Activated CD8-positive, alpha-beta memory T cell treated with anti-CD3 and anti-CD28 coated beads, Interleukin-2, amount 50 U/mL, for 4 hours (primary cell): ENCODE measurements around the gene POU6F2.

Source experiments
- DNase-seq: peaks from one replicate; pipeline ENCODE4 v3.0.0-alpha.2; 2020

The POU6F2 gene

DNA sequence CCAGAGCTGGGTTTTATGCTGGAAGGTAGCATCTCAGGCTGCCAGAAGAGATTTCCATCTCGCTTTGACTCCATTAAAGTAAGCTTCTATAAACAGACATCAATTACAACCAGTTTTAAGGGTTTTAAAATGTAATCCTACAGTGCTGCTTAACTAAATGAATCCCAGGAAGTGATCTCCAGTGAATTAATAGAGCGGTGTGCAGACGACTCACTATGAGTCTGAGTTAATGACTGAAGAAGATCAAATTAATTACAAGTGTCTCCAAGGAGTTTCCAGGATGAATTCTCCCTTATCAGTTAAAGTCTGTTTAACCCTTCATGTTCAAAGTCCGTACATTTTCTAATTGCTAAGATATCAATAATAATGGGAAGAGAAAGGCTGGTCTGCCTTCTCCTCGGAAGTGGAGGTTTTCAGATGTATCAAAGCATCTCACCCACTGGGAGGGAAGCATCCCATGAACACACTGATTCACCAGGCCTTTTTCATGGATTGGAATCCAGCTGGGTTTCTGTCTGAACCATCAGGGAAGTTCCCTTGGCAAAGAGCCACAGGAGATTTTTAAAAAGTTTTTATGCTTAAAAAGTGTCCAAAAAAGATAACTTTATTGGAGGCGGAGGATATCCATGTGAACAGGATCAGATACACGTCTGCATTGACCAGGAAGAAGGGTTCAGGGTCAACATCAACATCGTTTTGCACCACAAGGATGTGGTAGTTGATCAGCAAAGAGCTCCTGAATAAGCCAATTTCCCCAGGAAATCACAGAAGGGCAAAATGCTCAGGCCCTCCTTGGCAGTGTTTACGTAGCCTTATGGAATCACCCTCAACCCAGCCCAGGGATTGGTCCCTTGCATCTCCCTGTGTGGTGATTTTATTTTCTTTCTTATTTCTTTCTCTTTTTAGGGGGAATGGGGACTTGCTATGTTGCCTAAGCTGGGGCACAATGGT is 288.2 kb downstream of the POU6F2 start:
- no peak for DNase-seq

DNA sequence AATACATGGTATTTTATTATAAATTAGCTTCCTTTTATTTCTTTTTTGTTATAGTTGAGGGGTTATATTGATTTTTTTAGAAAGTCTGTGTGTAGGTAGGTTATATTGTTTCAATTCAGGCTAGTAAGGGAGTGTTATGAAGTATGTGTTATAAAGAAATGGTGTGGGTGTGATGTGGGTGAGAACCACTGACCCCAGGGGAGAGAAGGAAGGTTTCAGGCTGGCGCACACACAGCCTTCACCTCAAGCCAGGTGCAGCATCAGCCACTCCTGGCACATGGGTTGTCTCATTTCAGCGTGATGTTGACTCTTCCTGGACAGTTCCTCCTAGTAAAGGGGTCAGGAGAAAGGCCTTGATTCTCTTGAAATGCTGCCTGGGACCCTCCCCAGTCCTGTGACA is 291.3 kb downstream of the POU6F2 start:
- no peak for DNase-seq

DNA sequence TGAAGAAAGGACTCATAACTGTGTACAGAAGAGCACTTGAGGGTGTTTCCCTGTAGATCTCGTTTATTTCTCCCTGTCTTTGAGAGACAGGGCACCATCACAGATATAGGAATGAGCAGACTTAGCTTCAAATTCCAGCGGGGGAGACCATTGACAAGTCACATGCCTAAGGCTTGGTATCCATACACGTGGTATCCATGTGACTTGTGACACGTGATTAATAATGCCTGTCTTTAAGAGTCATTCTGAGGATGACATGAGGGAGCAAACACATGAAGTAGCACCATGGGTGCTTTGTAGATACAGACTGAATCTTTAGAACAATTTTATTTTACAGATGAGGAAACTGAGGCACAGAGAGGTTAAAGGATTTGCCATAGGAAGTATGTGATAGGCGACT is 292.3 kb downstream of the POU6F2 start:
- DNase-seq, result no peak

DNA sequence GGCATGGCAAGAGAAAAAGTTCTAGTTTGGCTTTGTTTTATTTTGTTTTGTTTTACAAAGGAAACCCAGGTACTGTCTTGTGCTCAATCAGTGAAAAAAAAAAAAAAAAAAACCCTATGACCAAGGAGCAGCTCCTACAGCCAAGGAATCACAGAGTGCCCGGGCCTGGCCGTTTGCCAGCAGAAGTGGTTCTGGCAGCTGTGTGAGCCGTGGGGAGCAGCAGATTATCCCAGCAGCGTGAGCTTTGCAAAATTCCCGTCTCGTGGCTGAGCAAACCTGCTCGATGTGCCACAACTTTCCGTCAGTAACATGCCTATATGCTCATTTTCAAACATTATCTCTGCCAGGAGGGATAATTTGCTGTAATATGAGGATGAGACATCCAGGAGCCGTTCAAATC is 293.7 kb downstream of the POU6F2 start:
- DNase-seq, result no peak

DNA sequence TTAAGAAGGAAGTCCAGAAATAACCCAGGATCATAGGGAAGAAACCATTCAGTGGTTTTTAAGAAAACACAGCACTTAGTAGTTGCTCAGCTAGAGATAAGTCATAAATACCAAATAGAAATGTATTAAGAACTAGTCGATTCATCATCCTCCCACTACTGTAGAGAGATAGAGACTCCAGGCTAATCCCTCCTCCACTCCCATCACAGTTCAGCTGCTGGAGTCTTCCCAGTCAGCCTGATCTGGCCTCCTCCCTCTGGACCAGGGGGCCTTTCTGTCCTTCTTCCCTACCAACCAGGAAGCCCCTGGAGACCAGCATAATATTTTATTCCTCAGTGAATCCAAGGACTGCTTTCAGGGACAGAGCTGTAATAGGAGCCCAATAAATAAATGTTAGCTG is 294.4 kb downstream of the POU6F2 start:
- DNase-seq, result no peak

DNA sequence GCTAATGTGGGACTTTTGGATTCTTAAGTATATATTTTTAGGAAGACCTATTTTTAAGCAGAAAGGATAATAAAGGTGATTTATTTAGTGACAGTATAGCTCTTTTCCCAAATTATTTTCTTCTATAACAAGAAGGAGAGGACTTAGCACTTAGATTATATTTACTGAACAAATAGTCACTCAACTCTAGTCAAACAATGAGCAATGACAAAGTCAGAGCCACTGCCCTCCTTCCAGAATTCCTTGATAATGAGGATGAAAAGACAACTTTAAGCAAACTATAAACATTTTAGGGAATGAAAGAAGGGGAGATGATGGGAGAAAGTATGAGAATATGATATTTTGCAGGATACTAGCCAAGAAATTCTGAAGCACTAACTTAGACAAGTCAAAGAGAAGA is 295.0 kb downstream of the POU6F2 start:
- no peak for DNase-seq

DNA sequence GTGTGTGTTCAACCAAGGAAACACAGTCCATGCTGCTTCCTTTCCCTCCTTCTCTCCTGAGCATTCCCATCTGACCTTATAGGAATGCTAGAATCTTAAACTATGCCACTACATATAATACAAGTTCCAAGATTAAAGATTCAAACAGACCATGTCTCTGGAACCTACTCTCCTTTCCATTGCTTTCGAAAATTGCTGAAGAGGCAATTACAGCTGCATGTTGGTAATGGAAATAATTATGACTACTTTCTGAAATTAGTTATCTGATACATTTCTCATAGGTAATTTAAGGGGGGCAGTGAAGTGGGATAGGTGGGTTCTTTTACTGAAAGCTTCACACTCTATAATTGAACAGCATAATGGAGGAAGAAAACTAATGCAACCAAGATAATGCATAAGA is 302.6 kb downstream of the POU6F2 start:
- DNase-seq, result no peak

DNA sequence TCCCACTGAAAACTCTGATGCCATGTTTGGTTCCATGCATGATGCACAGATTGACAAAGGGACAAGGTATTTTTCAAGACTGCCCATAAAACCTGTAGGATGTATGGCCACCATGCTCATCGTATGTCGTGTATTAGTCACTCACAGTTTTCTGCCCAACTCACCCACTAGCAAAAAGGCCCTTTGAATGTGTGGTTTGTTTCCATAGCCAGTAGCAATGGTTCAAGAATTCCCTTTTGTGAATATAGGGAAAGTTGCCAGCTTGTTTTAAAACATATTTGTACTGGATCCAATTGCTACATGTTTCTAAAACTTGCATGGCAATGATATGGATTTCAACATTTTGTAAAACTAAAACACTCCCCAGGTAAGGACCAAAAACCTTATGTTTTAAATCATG is 307.5 kb downstream of the POU6F2 start:
- no peak for DNase-seq

DNA sequence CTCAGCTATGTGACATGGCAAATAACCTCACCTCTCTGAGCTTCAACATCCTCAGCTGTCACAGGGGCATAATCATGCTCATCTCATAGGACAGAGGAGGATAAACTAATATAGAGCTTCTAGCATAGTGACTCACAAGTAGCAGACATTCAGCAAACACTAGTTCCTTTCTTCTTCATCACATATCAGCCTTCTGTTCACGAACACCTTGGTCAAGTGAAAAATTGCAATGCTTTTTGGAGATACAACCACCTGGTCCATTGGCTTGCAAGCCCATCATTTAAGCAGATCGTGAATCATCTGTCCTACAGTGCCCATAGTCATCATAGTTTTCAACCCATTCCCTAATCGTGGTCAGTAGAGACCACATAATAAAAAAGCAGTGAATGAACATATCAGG is 310.6 kb downstream of the POU6F2 start:
- no peak for DNase-seq

DNA sequence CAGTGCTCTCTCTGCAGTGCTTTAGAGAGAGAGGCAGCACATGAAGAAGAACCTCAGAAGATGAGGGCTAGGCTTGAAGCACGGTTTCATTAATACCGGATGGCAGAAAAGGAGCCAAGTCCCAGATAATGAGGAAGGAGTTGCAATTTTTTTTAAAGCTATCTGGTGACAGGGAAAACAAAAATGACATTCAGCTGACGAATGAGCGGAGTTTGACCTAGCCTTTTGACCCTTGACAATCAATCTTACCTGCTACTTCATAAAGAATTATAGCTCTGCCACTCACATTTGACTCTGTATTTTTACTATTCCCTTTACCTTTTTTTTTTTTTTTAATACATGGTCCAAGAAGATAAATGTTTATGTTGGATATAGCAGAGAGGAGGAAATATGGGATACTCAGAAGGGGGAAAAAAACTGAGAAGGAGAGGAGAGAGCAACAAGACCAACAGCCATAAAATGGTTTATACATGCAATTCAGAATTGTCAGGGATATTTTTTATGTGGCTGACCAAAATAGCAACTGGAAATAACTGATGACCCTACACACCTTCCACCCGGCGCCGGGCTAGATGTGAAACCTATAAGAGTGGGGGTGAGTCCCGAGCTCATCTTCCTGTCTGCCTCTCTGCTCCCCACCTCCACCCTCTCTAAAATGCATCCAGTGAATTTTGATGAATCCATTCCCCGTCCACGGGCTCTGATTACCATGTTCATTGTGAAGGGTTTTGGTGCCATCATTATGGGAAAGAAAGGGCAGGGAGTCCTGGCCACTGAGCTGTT is 314.1 kb downstream of the POU6F2 start:
- DNase-seq, result no peak

DNA sequence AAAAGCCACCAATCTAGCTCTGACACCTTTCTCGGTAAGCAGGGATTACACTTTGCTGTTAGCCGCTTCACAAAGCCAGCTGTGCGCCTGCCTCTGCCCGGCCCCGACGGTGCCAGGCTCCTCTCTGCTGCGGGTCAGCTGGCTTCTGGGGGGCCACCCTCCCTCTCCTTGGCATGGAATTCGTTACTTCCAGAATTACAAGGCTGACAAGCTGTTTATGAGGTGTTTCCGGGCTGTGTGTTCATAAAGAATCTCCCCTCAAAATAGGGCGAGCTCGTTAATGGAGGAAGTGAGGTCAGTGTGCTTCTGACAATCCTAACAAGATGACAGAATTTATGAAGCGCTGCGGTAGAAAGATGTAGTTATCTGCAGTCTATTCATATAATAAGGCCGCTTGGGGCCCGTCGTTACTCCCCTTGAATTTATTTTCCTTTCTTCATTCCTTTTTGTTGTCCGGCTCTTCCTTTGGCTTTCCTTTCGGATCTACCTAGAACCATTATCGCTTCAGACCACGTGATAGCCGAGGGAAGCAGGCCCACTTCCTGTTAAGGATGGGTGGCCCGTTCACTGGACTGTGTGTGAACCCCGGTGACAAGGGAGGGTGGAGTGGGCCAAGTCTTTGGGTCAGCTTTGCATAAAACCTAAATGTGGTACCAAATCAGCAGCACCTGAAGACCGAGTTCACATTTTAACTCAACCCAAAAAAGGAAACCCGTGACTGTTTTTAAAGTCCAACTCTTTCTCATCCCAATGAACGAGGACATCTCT is 315.5 kb downstream of the POU6F2 start:
- DNase-seq, result no peak

DNA sequence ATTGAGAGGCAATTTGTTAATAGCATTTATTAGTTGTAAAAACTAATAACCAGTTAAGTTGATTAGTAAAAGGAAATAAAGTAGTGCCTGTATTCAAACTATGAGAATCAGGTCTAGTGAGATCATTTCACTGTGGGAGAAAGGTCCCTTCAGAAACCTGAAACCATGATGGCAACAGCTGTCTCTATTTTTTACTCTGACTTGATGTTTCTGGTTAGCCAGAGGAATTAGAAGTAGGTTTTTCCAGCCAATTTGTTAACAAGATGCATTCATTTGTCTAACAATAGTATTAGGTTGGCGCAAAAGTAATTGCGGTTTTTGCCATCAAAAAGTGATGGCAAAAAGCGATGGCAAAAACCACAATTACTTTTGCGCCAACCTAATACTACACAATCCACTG is 316.3 kb downstream of the POU6F2 start:
- no peak for DNase-seq

DNA sequence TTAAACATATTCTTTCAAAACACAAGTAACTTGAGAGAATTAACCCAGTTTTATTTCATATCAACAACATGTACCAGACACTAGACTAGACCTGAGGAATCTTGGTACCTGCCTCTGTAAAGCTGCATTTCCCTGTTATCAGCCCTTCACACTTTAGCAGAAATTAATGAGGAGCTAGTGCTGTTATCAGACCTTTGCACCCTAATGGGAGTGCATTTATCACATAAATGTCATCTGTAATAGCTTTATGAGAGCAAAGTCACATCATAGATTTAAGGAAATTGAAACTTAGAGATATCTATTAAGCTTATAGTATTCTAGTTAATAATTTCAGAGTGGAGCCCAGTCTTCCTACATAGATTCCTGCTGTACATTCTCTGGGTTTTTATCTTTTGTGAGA is 318.1 kb downstream of the POU6F2 start:
- no peak for DNase-seq

DNA sequence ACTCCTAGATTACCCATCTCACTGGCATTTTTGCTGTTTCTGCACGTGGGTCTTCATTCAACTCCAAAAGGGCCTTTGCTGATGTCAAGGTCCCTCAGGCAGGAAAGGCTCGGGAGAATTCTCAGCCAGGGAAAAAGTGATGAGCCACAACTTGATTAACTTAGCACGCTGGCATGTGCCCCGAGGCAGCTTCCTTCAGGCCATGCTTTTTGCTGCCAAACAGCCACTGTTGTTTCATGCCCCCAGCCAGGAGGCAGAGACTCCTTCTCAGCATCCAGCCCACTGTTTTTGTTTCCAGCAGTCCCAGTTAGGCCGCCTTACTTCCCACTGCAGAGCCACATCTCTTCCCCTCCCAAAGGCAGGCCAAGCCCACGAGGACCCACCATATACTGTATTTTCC is 322.0 kb downstream of the POU6F2 start:
- no peak for DNase-seq

DNA sequence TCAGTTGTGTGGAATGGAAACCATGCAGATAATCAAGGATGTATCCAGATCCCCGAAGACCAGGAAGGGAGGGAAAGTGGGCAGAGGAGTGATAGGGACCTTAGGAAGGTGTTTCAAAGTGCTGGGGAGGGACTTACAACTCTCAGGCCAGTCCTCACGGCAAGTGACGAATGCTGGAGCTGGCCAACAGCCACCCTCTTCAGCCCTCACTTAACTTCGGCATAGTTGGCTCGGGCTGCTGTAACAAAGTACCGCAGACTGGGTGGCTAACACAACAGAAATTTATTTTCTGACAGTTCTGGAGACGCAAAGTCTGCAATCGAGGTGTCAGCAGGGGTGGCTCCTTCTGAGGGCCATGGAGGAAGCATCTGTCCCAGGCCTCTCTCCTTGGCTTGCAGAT is 322.6 kb downstream of the POU6F2 start:
- DNase-seq, result no peak

DNA sequence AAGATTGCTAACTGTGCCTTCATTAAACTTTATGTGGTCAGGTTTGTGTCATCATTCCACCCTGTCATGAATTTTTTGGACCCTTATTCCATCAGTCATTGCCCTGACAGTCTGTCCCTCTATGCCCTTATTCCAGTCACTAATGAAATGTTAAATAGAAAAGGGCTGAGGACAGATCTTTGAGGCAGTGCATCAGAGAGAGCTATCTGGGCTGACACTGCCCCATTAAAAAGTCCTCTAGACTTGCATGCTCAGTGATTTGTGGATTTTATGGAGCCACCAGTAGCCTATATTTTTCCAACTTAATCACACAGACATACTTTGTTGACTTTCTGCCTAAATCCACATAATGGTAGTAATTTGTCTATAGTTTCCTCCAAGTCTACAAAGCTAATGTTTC is 323.8 kb downstream of the POU6F2 start:
- no peak for DNase-seq

DNA sequence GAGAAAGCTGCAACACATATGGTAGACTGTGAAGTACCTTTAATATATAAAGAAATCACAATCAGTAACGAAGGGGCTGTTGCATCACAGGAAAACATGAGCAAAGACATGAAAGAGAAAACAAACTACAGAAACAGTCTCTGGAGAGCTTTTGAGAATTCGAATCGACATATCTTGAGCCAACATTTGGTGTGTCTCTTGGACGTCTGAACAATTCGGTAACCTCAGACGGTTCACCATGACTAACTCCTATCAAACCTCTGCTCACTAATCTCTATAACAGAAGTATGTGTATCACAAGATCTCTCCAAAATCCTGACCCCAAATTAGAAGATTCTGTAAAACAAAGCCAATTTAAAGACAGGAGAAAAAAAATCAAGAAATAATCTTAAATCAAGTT is 326.5 kb downstream of the POU6F2 start:
- no peak for DNase-seq

DNA sequence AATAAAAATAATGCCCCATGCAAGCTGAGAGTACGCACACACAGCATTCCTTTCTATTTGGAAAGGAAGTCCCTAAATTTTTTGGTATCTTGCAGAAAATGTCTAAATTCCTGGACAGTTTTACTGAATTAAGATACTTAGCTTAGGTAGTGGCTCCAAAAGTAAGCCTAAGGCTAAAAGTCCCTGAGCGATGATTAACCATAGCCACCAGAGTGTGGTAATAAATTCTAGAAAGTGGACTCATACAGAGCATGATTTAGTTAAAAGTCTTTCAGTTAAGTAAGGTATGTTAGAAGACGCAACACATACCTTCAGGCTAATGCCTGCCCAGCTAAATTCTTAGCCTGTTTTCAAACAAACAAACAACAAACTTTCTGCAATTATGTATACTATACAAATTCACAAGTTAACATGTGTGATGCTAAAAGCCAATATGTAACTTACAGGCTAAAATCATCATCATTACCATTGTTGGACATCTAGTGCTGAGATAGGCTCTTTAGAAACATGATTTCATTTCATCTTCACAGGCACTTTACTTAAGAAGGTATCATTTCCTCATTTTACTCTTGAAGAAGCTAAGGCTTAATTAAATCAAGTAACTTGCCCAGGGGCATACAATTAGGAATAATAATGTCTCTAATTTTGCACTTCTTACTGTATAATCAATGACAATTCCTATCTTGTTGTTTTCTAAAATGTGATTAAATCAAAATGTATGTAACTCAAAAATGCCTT is 327.1 kb downstream of the POU6F2 start:
- DNase-seq, result no peak

DNA sequence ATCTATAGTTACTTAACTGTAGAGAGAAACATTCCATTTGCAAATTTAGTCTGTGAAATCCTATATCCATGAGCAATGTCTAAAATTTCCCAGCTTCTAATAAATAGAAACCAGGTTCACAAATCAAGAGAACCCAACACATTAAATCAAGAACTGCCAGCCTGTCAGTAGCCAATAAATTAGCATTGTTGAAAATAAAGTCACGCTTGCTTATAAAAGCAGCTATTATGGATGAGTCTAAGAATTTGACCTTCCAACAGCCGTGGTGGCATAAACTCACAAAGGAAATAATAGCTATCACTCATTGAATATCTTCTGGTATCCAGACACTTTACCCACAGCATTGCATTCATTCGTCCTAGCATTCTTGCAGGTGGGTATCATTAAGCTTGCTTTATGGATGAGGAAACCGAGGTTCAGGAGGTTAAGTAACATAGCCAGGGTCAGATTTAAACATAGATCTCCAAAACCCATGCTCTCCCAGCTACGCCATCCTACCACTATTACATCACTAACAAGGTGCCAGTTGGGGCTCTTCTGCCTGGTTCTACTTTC is 328.4 kb downstream of the POU6F2 start:
- no peak for DNase-seq

DNA sequence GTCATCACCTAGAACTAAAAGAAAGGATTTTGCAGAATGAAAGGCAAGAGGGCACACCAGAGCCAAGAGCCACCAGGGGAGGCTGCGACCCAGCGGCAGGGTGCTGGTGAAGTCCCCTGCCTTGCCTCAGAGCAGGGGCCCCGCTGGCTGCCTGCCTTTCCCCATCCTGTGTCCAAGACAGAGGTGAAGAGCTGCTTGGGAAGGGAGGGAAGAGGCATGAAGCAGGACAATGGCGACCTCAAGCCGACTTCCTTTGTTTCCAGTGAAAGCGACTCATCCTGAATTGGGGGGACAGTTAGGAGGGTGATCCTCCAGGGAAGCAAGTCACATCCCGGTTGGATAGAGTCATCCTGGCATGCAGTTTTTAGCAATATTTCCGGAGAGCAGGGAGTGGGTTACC is 333.0 kb downstream of the POU6F2 start:
- no peak for DNase-seq

DNA sequence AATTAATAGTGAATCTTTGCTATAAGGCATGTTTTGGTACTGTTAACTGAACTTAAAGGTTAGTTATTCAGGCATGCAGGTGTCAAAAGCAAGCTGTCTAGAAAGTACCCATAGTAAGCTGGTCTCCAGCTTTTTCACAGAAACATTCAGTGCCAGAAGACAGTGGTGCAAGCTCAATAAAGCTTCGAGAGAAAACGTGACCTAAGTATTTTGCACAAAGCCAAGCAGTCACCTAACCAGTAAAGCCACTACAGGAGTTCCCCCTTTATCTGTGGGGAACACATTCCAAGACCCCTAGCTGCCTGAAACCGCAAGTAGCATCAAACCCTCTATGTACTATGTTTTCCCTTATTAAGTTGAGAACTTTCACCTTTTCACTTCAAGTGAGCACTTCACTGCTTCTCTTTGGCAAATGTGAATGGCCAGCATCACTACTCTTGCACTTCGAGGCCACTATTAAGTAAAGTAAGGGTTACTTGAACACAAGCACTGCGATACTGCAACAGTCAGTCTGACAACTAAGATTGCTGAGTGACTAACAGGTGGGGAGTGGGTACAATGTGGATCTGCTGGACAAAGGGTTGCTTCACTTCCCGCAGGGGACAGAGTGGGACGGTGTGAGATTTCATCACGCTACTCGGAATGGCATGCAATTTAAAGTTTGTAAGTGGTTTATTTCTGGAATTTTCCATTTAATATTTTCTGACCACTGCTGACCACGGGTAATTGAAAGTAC is 334.7 kb downstream of the POU6F2 start:
- DNase-seq, result no peak

DNA sequence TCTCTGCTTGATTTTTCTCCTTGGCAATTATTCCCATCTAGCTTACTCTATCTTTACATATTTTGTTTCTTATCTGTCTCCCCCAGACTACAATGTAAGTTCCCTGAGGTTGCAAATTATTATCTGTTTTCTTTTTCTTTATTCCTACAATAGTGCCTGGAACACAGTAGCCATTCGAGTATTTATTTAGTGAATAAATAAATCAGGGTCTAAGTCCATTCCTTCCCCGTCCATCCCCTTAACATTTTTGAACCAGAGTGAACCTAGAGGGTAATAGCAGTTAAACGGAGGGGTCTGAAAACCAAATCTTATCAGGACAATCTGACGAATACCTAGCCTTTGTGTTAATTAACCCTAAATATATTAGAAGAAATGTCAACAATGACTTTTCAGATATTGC is 335.7 kb downstream of the POU6F2 start:
- no peak for DNase-seq
